Glutamatergic neuron (in vitro differentiated cells): ENCODE measurements around the gene DLX5. TPM values are rescaled to one million over a fixed set of nuclear protein-coding genes. Genes with fewer than 3 reads are reported as not detected.

Experiments used
- DNase-seq: peaks from one replicate; pipeline ENCODE4 v3.0.0; 2022
- H3K27ac Mint-ChIP-seq: one replicate; pipeline ENCODE4 v1.8.0; 2020; ENCODE audit warnings: mild to moderate bottlenecking, mixed read lengths, inconsistent platforms; ENCODE audit not compliant: unreplicated experiment
- H3K27me3 Mint-ChIP-seq: one replicate; pipeline ENCODE4 v1.8.0; 2020; ENCODE audit warnings: mild to moderate bottlenecking, moderate library complexity, mixed read lengths, inconsistent platforms; ENCODE audit not compliant: unreplicated experiment
- H3K36me3 Mint-ChIP-seq: one replicate; pipeline ENCODE4 v1.8.0; 2020; ENCODE audit warnings: mild to moderate bottlenecking, mixed read lengths, inconsistent platforms; ENCODE audit not compliant: unreplicated experiment
- H3K4me1 Mint-ChIP-seq: one replicate; pipeline ENCODE4 v1.8.0; 2020; ENCODE audit warnings: mild to moderate bottlenecking, low read depth, mixed read lengths, inconsistent platforms; ENCODE audit not compliant: unreplicated experiment
- H3K4me3 Mint-ChIP-seq: one replicate; pipeline ENCODE4 v1.8.0; 2020; ENCODE audit warnings: mild to moderate bottlenecking, mixed read lengths, inconsistent platforms; ENCODE audit not compliant: unreplicated experiment
- H3K9me3 Mint-ChIP-seq: one replicate; pipeline ENCODE4 v1.8.0; 2020; ENCODE audit warnings: mild to moderate bottlenecking, moderate library complexity, mixed read lengths, inconsistent platforms; ENCODE audit not compliant: unreplicated experiment
- CTCF ChIP-seq: fragments of 200-600 bp; sonication (generic); IDR thresholded peaks from one replicate; pipeline ENCODE4 v1.5.0; 2021; ENCODE audit not compliant: partially characterized antibody, unreplicated experiment
- total RNA-seq: library from RNA; stranded (reverse); fragmentation: NEBNext Ultra II Directional; extraction: Animal tissue kit (Norgen Biotek cat#: 25700); gene quantifications from one replicate; pipeline ENCODE4 v1.2.1, GENCODE V29; 2021; ENCODE audit not compliant: unreplicated experiment

The DLX5 gene
- total RNA-seq, 1 donor from 2014 or later, result not detected

- no peak for TF ChIP-seq CTCF
- Mint-ChIP-seq H3K4me3 (no peak overlapping the region), H3K9me3 (no peaks in the 10 kb centered on the region), H3K36me3 (no peaks in the 10 kb centered on the region), H3K4me1 (no peaks in the 10 kb centered on the region), H3K27me3 (peaks cover 14% of the 10 kb centered on the region), H3K27ac (no peak overlapping the region)
- DNase-seq, result no peak
Observed at GRCh38 chr7:96987719-96988118, 36.9 kb downstream of the DLX5 start.

- Mint-ChIP-seq H3K4me1 (no peaks in the 10 kb centered on the region), H3K27ac (no peak overlapping the region), H3K4me3 (no peak overlapping the region), H3K27me3 (peaks cover 6% of the 10 kb centered on the region), H3K36me3 (no peaks in the 10 kb centered on the region), H3K9me3 (no peaks in the 10 kb centered on the region)
- DNase-seq, result no peak
- no peak for TF ChIP-seq CTCF
Observed at GRCh38 chr7:96986901-96987300, 37.7 kb downstream of the DLX5 start.

- DNase-seq, result no peak
- no peaks in the 10 kb centered on the region for H3K4me1 Mint-ChIP-seq
- no peak for TF ChIP-seq CTCF
- H3K36me3 Mint-ChIP-seq, result no peaks in the 10 kb centered on the region
- H3K9me3 Mint-ChIP-seq, result no peaks in the 10 kb centered on the region
- H3K27me3 Mint-ChIP-seq, result peaks cover 5% of the 10 kb centered on the region
- no peak overlapping the region for H3K4me3 Mint-ChIP-seq
- H3K27ac Mint-ChIP-seq, result no peak overlapping the region
Observed at GRCh38 chr7:96985992-96986391, 38.6 kb downstream of the DLX5 start.

- no peaks in the 10 kb centered on the region for H3K27me3 Mint-ChIP-seq
- H3K9me3 Mint-ChIP-seq, result no peaks in the 10 kb centered on the region
- no peaks in the 10 kb centered on the region for H3K36me3 Mint-ChIP-seq
- no peaks in the 10 kb centered on the region for H3K4me1 Mint-ChIP-seq
- H3K4me3 Mint-ChIP-seq, result no peak overlapping the region
- no peak for TF ChIP-seq CTCF
- H3K27ac Mint-ChIP-seq, result no peak overlapping the region
- DNase-seq, result no peak
Observed at GRCh38 chr7:96982586-96982985, 42.0 kb downstream of the DLX5 start.

GRCh38 chr7:96979551-96980276, 44.9 kb downstream of the DLX5 start:
- Mint-ChIP-seq H3K4me1 (no peaks in the 10 kb centered on the region), H3K9me3 (no peaks in the 10 kb centered on the region), H3K4me3 (no peak overlapping the region), H3K27ac (no peak overlapping the region), H3K36me3 (no peaks in the 10 kb centered on the region), H3K27me3 (no peaks in the 10 kb centered on the region)
- DNase-seq, result no peak
- no peak for TF ChIP-seq CTCF
